AG10803 (cell line): Measurements from ENCODE around the gene CHCHD3.
A peak's percentile ranks its signal among the peaks of the same experiment; 100 is the strongest.
"Not testable (repeated sequence)": the region's sequence is repeated elsewhere in the genome, so short reads cannot be mapped to it uniquely, and the experiment has no call there.

Experiments
- DNase-seq: peaks from one replicate; pipeline ENCODE4 v3.0.0; 2010; ENCODE audit warnings: low read depth
- H3K4me3 ChIP-seq: 2 replicates; pipeline ENCODE4 v1.5.1; 2011; ENCODE audit warnings: mild to moderate bottlenecking, low read length, control low read depth
- TF ChIP-seq, protein P1 (sequence below): conservative IDR thresholded peaks from 2 replicates; pipeline ENCODE4 v1.5.1; 2011; ENCODE audit warnings: mild to moderate bottlenecking, low read length, control low read depth, inconsistent platforms

Gene CHCHD3

GRCh38 chr7:132939495-132939894 lies 142.4 kb downstream of the CHCHD3 start:
- TF ChIP-seq, protein P1, sequence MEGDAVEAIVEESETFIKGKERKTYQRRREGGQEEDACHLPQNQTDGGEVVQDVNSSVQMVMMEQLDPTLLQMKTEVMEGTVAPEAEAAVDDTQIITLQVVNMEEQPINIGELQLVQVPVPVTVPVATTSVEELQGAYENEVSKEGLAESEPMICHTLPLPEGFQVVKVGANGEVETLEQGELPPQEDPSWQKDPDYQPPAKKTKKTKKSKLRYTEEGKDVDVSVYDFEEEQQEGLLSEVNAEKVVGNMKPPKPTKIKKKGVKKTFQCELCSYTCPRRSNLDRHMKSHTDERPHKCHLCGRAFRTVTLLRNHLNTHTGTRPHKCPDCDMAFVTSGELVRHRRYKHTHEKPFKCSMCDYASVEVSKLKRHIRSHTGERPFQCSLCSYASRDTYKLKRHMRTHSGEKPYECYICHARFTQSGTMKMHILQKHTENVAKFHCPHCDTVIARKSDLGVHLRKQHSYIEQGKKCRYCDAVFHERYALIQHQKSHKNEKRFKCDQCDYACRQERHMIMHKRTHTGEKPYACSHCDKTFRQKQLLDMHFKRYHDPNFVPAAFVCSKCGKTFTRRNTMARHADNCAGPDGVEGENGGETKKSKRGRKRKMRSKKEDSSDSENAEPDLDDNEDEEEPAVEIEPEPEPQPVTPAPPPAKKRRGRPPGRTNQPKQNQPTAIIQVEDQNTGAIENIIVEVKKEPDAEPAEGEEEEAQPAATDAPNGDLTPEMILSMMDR: no peak
- DNase-seq: no peak
- no peak overlapping the region for H3K4me3 ChIP-seq

GRCh38 chr7:132937286-132937685 lies 144.6 kb downstream of the CHCHD3 start:
- H3K4me3 ChIP-seq: no peak overlapping the region
- no peak for DNase-seq
- TF ChIP-seq, protein P1: no peak

- no peak for DNase-seq
- TF ChIP-seq, protein P1: no peak
These were observed 146.3 kb downstream of the CHCHD3 start for GRCh38 chr7:132935608-132936007.

GRCh38 chr7:132934017-132934416 lies 147.9 kb downstream of the CHCHD3 start:
- TF ChIP-seq, protein P1: no peak
- DNase-seq: no peak
- no peak overlapping the region for H3K4me3 ChIP-seq

More at GRCh38 chr7:132935608-132936007, 146.3 kb downstream of the CHCHD3 start:
- no peak overlapping the region for H3K4me3 ChIP-seq

DNA sequence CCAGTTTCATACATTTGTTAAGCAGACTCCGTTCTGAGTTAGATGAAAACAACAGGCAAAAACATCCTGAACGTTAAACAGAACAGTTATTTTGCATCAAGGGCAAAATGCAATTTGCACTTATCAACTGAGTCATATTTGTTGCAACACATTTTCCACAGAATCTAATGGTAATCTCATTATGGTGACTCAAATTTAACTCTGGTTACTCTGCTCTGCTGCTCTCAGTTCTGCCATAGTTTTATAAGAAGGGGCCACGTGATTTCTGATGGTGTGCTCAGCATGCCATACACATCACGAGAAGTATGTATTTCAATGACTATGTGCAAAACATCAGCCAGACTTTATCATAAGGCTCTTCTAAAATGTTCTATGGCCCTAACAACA lies 148.8 kb downstream of the CHCHD3 start:
- peak; percentile 34 for DNase-seq
- H3K4me3 ChIP-seq: no peak overlapping the region
- TF ChIP-seq, protein P1: no peak

DNA sequence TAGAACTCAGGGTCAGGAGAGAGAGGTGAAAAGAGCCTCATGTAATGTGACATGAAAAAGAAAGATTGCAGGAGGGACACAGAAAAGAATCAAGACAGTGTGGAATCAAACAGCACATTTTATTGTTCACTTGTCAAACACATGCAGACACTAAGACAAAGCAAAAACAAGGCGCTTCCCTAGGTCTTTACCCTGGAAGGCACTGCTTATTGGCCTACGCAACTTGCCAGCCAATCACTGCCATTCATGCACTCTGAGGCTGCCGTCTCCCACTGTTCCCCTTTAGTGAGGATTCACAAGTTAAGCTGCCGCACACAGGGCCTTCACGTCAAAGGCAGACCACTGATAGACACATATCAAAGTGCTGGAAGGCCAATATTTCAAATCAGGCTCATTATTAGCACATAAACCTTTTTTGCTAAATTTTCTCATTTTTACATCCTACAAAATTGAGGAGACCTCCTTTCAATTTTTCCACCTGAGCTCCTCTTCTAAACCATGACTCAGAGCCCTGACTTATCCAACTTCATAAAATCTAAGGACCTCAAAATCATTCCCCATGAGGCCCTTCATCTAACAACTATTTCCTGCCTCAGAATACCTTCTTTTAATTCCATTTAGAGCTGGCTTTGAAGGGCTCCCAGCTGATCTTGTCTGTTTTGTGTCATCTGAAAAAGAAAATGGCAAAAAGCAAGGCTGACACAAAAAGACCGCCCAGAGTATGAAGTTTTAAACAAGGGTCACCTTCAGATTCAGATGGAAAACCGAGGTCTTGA lies 149.4 kb downstream of the CHCHD3 start:
- DNase-seq: no peak
- TF ChIP-seq, protein P1: no peak
- H3K4me3 ChIP-seq: no peak overlapping the region

- no peak for DNase-seq
- TF ChIP-seq, protein P1: no peak; the same call in 1 of the 2 replicates
- H3K4me3 ChIP-seq: no peak overlapping the region
These were observed 151.0 kb downstream of the CHCHD3 start for GRCh38 chr7:132930881-132931280.

DNA sequence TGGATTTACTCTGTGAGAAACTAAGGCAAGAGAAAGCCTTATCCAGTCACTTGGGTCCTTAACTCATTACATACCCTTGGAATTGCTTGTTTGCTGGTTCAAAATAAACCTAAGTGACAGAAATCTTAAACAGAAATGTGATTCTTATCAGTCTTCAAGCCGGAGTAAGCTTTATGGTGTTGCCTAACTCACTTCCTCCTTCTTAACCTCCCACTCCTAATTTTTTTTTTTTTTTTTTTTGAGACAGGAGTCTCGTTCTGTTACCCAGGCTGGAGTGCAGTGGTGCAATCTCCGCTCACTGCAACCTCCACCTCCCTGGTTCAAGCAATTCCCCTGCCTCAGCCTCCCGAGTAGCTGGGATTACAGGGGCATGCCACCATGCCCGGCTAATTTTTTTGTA lies 151.9 kb downstream of the CHCHD3 start:
- not testable (repeated sequence) for H3K4me3 ChIP-seq, DNase-seq
